ENCODE measurements around the gene ZNF423.

ZNF423 gene

DNA sequence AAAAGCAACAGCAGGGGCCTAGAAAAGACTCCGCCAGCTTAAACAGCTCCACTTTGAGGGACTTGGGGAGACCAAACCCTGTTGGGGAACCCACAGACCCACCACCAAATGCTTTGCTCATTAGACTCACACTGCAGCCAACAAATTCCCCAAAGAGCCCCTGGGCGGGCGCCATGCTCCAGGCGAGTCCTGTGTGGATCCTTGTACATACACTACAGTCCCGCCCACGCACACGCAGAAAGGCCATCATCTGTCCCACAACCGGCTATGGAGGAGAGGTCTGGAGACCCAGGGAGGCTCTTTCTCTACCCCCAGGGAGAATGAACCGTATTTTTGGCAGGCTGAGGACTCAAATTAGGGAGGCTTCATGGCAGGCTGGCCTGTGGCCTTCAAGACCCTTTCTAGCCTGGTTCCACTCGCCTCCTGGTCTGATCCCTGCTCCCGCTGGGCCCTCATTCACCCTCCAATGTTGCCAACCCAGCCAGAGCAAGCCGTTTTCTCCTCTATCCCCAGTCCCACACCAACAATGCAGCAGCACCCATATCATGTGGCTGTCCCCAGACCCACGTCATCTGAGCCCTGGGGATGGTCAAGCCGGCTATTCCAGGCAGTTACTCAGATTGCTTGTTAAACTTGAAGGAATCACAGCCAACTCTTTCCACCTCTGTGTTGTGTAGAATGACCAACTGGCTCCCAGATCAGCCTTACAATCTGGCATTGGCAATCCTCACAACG lies 27.2 kb downstream of the ZNF423 start:
- Histone ChIP-seq H3K9me3 (ENCODE audit: control insufficient read depth, low read length) (no peaks in the 10 kb centered on the region), H3K36me3 (ENCODE audit: control insufficient read depth, insufficient read depth, low read length) (no peaks in the 10 kb centered on the region), H3K27me3 (ENCODE audit: control insufficient read depth, insufficient read depth, low read length) (no peaks in the 10 kb centered on the region), H3K9ac (ENCODE audit: low read length) (no peak overlapping the region), H3K4me1 (ENCODE audit: control insufficient read depth, insufficient read depth, low read length) (peaks cover 3% of the 10 kb centered on the region), H3K4me3 (ENCODE audit: low read length) (no peak overlapping the region)

DNA sequence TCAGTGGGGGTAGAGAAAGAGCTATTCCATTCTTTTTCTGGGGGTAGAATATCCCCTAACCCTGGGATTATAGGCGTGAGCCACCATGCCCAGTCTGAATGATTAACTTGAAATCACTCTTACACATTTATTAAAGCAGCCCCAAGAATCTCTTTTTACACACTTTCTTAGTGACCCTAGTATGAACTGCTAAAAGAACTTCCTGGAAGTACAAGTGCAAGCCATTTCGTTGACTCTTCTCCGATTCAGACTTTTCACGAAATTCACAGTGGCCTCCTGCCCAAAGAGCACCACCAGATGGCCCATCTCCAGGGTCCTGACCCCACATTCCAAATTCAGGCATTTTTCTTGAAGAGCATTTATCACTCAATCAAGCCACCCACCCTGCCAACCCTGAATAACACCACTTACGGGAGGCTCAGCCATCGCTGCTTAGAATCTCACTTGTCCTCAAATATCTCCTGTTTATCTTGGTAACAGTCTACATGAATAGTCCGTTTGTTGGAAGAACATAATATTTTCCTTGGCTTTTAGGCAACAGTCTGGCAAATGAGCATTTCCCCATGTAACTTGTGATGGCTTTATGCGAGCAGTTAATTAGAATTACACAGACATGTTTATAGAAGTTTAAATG lies 28.0 kb downstream of the ZNF423 start:
- H3K4me1 ChIP-seq (ENCODE audit: control insufficient read depth, insufficient read depth, low read length): peaks cover 3% of the 10 kb centered on the region
- no peak overlapping the region for H3K4me3 ChIP-seq (ENCODE audit: low read length)
- no peaks in the 10 kb centered on the region for H3K9me3 ChIP-seq (ENCODE audit: control insufficient read depth, low read length)
- no peaks in the 10 kb centered on the region for H3K27me3 ChIP-seq (ENCODE audit: control insufficient read depth, insufficient read depth, low read length)
- no peaks in the 10 kb centered on the region for H3K36me3 ChIP-seq (ENCODE audit: control insufficient read depth, insufficient read depth, low read length)
- H3K9ac ChIP-seq (ENCODE audit: low read length): no peak overlapping the region

DNA sequence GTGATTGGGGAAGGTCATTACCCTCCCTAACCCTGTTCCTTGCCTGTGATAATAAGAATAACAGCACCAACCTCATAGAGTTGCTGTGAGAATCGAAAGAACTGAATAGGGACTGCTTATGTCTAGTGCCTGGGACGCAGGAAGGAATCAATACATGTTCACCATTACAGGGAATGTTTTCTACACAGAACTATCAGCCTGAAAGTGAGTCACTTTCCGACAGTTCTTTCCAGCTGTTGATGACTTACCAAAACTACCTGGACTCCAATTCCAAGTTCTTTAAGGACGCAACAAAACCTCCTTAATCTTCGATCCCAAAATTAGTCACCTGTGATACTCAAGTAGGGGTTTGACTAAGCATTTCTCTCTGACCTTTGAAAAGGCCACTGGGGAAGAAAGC lies 29.4 kb downstream of the ZNF423 start:
- Histone ChIP-seq H3K9ac (ENCODE audit: low read length) (no peak overlapping the region), H3K36me3 (ENCODE audit: control insufficient read depth, insufficient read depth, low read length) (no peaks in the 10 kb centered on the region), H3K4me1 (ENCODE audit: control insufficient read depth, insufficient read depth, low read length) (peaks cover 3% of the 10 kb centered on the region), H3K9me3 (ENCODE audit: control insufficient read depth, low read length) (no peaks in the 10 kb centered on the region), H3K4me3 (ENCODE audit: low read length) (no peak overlapping the region), H3K27me3 (ENCODE audit: control insufficient read depth, insufficient read depth, low read length) (no peaks in the 10 kb centered on the region)

DNA sequence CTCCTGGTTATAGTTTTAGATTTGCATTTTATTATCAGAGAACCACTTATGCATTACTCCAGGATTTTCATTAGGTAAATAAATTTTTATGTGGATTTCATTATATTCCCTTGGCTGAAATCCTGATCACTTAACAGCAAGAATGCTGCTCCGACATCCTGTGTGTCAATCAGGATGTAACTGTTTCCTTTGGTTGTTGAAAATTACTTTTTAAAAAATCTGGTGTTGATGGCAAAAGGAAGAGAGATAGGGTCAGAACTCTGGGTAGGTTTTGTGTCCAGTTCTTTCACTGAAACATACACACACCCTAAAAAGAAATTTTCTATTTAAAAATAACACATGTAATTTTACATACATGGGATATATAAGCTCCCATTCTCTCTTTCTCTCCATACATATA lies 30.9 kb downstream of the ZNF423 start:
- Histone ChIP-seq H3K27me3 (ENCODE audit: control insufficient read depth, insufficient read depth, low read length) (no peaks in the 10 kb centered on the region), H3K4me1 (ENCODE audit: control insufficient read depth, insufficient read depth, low read length) (peaks cover 3% of the 10 kb centered on the region), H3K9me3 (ENCODE audit: control insufficient read depth, low read length) (no peaks in the 10 kb centered on the region), H3K36me3 (ENCODE audit: control insufficient read depth, insufficient read depth, low read length) (no peaks in the 10 kb centered on the region), H3K4me3 (ENCODE audit: low read length) (no peak overlapping the region), H3K9ac (ENCODE audit: low read length) (no peak overlapping the region)

DNA sequence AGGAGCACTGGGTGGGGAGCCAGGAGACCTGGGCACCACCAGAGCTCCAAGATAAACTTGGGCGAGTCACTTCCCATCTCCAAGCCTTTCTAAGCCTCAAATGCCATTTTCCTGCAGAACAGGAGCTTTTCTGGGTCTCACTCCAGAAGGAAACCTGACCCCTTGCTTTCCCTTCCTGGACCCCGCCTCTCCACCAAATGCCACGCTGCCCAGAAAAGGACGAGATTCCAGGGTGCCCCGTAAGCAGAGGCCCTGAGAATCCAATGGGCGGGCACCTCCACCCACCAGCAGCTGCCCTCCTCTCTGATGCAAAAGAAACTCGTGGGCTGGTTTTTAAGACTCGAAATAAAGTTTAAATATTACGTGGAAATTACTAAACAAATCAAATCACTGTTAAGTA lies 31.3 kb downstream of the ZNF423 start:
- no peaks in the 10 kb centered on the region for H3K27me3 ChIP-seq (ENCODE audit: control insufficient read depth, insufficient read depth, low read length)
- peaks cover 3% of the 10 kb centered on the region for H3K4me1 ChIP-seq (ENCODE audit: control insufficient read depth, insufficient read depth, low read length)
- no peak overlapping the region for H3K4me3 ChIP-seq (ENCODE audit: low read length)
- H3K9ac ChIP-seq (ENCODE audit: low read length): no peak overlapping the region
- H3K36me3 ChIP-seq (ENCODE audit: control insufficient read depth, insufficient read depth, low read length): no peaks in the 10 kb centered on the region
- no peaks in the 10 kb centered on the region for H3K9me3 ChIP-seq (ENCODE audit: control insufficient read depth, low read length)

DNA sequence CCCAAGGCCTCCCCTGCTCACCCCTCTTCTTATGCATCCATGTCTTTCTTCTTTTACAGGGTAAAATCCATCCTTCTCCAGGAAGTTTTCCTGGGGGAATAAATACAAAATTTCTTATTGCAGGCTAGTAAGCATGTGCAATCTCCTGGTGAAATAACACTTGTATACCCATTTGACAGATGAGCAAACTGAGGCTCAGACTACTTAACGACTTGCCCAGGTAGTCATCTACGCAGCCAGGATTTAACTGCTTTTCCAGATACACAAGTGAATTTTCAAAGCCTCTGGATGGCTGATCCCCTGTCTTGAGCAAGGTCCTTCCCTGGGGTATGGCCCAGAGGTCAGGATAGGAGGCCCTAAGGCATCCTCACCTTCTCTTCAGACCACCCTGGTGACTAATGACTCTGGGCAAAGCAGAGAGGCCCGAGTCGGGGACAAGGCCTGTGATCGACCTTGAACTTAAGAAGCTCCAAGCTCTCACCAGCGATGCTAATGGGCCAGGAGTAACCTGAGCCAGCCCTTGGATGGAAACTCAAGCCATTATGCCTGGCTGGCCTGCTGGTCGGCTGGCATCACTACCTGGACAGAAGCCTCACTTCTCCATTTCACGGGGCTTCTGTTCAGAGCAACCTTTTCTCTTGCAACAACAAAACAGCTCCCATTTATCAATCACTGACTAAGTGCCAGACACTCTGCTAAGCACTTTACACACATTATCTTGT lies 33.1 kb downstream of the ZNF423 start:
- Histone ChIP-seq H3K4me3 (ENCODE audit: low read length) (no peak overlapping the region), H3K4me1 (ENCODE audit: control insufficient read depth, insufficient read depth, low read length) (peaks cover 3% of the 10 kb centered on the region), H3K27me3 (ENCODE audit: control insufficient read depth, insufficient read depth, low read length) (no peaks in the 10 kb centered on the region), H3K9ac (ENCODE audit: low read length) (no peak overlapping the region), H3K36me3 (ENCODE audit: control insufficient read depth, insufficient read depth, low read length) (no peaks in the 10 kb centered on the region), H3K9me3 (ENCODE audit: control insufficient read depth, low read length) (no peaks in the 10 kb centered on the region)

DNA sequence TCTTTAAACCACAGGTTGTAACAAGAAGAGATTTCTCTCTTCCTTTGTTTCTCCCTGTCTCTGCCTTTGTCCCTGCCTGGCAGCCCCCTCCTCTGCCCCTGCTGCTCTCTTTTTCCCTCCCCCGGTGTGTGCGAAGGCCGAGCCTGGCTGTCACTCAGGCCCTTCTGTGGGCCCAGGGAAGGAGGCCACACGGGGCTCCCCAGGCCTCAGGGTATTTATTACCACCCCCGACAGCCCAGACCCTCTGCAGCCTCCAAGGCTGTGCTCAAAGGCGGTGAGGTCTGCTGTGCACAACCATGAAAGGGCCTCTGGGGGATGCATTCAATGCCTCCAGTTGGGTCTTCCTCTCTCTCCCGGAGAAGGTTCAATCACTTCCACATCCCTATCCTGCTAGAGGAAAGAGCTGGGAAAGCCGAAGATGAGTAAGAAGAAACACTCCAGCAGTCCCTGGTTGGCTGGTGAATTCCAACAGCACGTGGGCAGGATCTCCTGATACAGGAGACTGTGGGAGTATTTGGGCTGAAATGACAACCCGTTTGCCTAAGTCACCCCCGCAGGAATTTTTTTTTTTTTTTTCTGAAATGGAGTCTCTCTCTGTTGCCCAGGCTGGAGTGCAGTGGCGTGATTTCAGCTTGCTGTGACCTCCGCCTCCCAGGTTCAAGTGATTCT lies 34.2 kb downstream of the ZNF423 start:
- Histone ChIP-seq H3K4me1 (ENCODE audit: control insufficient read depth, insufficient read depth, low read length) (no peaks in the 10 kb centered on the region), H3K36me3 (ENCODE audit: control insufficient read depth, insufficient read depth, low read length) (no peaks in the 10 kb centered on the region), H3K9ac (ENCODE audit: low read length) (no peak overlapping the region), H3K4me3 (ENCODE audit: low read length) (no peak overlapping the region), H3K9me3 (ENCODE audit: control insufficient read depth, low read length) (no peaks in the 10 kb centered on the region), H3K27me3 (ENCODE audit: control insufficient read depth, insufficient read depth, low read length) (no peaks in the 10 kb centered on the region)

DNA sequence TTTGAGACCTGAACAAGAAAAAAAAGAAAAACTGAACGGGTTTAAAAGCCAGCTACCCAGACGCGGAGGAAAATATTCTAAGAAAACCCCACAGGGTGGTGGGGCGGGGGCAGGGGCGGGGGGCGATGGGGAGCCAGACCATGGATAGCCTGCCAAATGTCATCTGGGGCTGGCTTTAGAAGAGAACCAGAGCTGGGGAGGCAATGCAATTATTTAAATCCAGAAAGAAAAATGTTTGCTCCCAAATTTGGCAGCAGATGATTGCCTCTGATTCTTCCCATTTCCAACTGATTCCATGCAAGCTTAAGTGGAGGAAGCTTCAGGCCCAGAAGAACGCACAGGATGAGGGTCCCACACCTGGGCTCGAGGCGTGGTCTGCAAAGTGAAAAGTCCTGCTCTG lies 34.8 kb downstream of the ZNF423 start:
- Histone ChIP-seq H3K9me3 (ENCODE audit: control insufficient read depth, low read length) (no peaks in the 10 kb centered on the region), H3K4me3 (ENCODE audit: low read length) (no peak overlapping the region), H3K27me3 (ENCODE audit: control insufficient read depth, insufficient read depth, low read length) (no peaks in the 10 kb centered on the region), H3K4me1 (ENCODE audit: control insufficient read depth, insufficient read depth, low read length) (no peaks in the 10 kb centered on the region), H3K9ac (ENCODE audit: low read length) (no peak overlapping the region), H3K36me3 (ENCODE audit: control insufficient read depth, insufficient read depth, low read length) (no peaks in the 10 kb centered on the region)

DNA sequence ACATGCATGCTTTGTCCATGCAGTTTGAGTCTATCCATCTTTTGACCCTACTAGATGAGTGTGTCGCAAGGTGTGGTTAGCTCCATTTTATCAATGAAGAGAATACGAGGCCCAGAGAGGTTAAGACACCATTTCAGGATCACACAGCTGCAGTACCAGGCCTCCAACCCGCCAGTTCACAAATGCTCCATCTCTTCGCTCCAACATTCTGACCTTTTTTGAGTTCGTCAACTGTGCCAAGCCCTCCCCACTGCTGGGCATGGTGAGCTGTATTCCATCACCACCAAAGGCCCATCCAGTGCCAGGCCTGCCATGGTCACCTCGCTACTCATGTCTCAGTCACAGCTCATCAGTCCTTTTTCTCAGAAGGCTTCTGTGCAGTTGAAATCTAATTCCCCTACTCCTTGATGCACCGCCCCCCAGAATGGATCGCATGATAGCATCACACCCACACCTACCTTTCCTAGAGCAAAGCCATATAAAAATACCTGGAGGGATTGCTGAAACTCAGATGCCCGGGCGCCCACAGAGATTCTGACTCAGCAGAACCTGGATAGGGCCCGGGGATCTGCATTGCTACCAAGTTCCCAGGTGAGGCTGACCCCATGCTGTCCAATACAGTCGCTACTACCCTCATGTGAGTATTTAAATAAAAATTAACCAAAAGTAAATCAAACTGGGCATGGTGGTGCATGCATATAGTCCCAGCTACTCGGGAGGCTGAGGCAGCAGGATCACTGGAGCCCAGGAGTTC lies 38.0 kb downstream of the ZNF423 start:
- Histone ChIP-seq H3K4me1 (ENCODE audit: control insufficient read depth, insufficient read depth, low read length) (no peaks in the 10 kb centered on the region), H3K4me3 (ENCODE audit: low read length) (no peak overlapping the region), H3K27me3 (ENCODE audit: control insufficient read depth, insufficient read depth, low read length) (no peaks in the 10 kb centered on the region), H3K9me3 (ENCODE audit: control insufficient read depth, low read length) (no peaks in the 10 kb centered on the region), H3K9ac (ENCODE audit: low read length) (no peak overlapping the region), H3K36me3 (ENCODE audit: control insufficient read depth, insufficient read depth, low read length) (no peaks in the 10 kb centered on the region)

DNA sequence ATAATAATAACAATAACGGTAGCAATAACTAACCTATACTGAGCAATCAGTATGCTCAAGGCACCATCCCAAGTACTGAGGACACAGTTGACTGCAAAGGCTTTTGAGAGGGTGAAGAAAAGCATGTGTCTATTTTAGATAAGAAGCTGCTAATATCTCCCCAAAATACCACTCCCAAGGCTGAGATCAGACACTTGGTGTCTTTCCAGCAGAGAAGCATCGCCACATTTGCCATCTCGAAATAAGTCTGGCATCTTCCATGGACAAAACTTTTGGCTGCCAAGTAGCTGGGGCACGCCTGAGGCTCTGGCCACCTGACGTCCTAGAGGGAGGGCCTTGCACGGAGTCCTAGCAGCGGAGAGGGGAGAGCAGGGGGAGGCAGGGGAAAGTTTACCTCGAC lies 39.0 kb downstream of the ZNF423 start:
- H3K9me3 ChIP-seq (ENCODE audit: control insufficient read depth, low read length): no peaks in the 10 kb centered on the region
- no peaks in the 10 kb centered on the region for H3K36me3 ChIP-seq (ENCODE audit: control insufficient read depth, insufficient read depth, low read length)
- no peak overlapping the region for H3K4me3 ChIP-seq (ENCODE audit: low read length)
- no peaks in the 10 kb centered on the region for H3K4me1 ChIP-seq (ENCODE audit: control insufficient read depth, insufficient read depth, low read length)
- no peaks in the 10 kb centered on the region for H3K27me3 ChIP-seq (ENCODE audit: control insufficient read depth, insufficient read depth, low read length)
- H3K9ac ChIP-seq (ENCODE audit: low read length): no peak overlapping the region

DNA sequence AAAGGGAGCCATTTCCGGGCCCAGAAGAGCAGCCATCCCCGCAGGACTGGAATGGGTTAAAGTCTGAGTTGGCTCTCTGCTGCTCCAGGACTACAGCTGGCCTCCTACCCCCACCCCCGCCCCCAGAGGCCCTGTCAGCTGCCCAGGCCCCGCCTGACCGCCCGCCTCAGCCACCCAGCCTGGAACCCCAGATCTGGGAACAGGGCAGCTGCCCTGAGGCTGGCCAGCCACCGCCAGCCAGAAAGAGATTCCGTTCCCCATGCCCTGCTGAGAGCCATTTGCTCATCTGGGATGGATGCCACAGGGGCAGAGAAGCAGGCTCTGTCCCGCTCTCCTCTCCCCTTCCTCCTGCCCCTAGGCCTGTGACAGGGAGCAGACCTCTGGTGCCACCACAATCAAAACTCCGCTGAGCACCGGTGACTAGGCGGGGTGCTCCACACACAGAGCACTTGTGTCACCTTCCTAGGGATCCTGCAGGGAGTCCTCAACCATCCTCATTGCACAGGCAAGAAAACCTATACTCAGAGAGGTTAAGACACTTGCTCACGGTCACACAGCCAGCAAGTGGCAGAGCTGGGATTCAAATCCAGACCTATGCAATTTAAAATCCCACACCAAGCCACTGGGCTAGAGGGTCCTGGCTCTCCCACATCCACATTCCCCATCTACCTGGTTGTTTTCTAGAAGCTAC lies 44.1 kb downstream of the ZNF423 start:
- Histone ChIP-seq H3K36me3 (ENCODE audit: control insufficient read depth, insufficient read depth, low read length) (no peaks in the 10 kb centered on the region), H3K4me3 (ENCODE audit: low read length) (no peak overlapping the region), H3K9me3 (ENCODE audit: control insufficient read depth, low read length) (no peaks in the 10 kb centered on the region), H3K27me3 (ENCODE audit: control insufficient read depth, insufficient read depth, low read length) (no peaks in the 10 kb centered on the region), H3K9ac (ENCODE audit: low read length) (no peak overlapping the region), H3K4me1 (ENCODE audit: control insufficient read depth, insufficient read depth, low read length) (peaks cover 5% of the 10 kb centered on the region)

Measured in mucosa of stomach (tissue), 1 donor.